Fibroblast of gingiva (primary cell): ENCODE results near the gene NOP9.

Experiments used
- DNase-seq: peaks from one replicate; pipeline ENCODE4 v3.0.0-alpha.2; 2011; ENCODE audit warnings: low read depth

NOP9 gene

DNA sequence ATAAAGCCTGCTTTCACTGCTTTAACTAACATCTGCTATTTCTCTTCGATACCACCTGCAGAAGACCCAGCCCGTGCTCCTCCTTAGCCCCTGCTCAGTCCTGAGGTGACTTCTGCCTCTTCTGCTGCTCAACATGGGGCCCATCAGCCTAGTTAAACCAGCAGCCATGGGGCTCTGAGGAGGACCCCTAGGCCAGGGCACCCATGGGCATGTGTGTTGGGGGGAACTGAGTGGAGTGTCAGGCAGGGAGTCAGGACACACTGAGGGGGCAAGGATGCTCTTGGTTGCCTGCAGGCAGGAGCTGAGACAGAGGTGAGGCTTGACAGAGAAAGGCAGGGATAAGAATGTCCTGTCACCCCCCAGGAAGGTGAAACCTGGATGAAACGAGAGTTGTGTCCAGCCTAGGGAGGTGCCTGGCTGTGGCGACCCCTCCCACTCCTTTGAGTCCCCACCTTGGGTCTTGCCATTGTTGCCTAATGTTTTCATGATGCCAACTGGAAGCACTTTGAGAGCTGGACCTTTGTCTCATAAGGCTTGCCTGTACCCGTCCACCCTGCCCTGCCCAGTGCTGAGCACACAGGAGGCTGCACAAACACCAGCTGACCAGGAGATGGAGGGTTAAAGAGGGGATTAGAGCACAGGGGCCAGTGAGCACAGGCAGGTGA, 15.7 kb upstream of the NOP9 start:
- DNase-seq = no peak

DNA sequence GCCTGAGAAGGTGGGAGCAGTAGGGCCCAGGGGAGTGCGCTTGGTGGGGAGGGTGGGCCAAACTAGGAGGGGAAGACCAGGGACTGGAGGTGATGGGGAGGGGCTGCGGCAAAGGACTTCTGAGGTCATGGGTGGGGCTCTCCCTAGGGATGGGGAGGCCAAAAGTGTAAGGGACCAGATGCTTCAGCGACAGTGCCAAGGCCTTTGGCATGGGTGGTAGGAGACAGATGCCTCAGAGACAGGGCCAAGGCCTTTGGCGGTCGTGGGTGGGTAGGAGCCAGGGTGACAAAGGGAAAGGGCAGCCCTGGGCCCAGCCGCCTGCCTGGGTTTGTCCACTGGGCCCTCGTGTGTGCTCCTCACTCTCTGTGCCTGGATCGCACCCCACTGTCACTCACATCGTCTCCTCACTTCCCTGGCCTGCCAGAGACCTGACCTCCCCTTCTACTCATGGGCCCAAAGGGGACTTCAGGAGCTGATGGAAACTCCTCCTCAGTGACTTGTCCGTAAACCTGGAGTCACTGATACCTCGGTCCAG, 15.1 kb upstream of the NOP9 start:
- no peak for DNase-seq

GRCh38 chr14:24285351-24285750, 14.3 kb upstream of the NOP9 start:
- no peak for DNase-seq

DNA sequence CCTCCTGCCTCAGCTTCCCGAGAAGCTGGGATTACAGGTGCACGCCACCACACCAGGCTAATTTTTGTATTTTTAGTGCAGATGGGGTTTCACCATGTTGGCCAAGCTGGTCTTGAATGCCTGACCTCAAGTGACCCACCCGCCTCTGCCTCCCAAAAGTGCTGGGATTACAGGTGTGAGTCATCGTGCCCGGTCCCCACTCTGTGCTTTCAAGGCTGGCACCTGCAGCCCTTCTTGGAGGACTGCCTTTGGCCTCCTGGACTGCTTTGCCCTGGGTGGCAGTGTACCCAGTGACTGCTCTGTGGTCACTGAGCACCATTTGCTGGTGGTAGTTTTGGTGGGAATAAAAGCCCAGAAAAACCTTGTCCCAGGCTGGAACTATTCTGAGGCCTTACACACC, 12.7 kb upstream of the NOP9 start:
- no peak for DNase-seq

DNA sequence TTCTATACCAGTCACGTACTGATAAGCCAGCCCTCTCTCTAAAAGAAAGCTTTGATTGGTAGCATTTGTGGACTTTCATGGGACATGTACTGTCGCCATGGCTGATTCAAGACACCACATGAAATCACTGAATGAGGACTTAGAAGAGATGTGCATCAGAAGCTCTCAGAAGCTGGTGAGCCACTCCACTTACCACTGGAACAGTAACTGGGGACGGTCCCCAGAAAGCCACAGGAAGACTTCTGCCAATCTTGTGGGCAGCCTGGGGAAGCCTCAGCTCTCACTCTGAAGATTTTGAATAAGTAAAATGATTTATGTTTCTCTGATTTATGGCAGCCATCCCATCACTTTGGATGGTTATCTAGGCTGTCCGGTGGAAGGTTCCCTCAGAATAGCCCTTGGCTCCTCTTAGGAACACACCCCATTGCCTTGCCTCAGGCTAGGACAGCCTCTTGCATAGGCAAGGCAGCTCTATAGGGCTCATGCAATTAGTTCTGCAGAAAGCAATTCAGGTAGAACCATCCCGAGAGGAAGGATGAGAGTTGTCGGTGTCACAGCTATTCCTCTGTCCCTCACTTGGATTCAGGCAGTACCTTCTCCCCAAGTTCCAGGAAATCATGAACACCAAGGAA, 9.9 kb upstream of the NOP9 start:
- no peak for DNase-seq

DNA sequence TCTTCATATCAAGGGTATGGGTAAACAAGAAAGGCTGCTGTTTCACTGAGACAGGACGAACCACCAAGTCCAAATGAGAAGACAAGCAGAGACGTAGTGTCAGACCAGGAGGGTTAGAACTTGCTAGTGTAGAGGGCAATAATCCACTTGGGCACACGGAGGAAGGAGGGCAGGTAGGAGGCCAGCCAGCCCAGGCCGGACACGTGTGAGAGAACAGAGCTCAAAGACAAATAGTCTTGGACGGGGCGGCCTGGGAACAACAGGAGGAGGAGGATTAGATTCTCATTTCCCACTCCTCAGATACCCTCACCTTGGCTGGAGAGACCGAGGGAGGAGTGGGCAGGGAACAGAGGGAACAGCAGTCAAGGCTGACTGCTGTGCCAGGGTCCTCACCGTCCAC, 8.9 kb upstream of the NOP9 start:
- no peak for DNase-seq

DNA sequence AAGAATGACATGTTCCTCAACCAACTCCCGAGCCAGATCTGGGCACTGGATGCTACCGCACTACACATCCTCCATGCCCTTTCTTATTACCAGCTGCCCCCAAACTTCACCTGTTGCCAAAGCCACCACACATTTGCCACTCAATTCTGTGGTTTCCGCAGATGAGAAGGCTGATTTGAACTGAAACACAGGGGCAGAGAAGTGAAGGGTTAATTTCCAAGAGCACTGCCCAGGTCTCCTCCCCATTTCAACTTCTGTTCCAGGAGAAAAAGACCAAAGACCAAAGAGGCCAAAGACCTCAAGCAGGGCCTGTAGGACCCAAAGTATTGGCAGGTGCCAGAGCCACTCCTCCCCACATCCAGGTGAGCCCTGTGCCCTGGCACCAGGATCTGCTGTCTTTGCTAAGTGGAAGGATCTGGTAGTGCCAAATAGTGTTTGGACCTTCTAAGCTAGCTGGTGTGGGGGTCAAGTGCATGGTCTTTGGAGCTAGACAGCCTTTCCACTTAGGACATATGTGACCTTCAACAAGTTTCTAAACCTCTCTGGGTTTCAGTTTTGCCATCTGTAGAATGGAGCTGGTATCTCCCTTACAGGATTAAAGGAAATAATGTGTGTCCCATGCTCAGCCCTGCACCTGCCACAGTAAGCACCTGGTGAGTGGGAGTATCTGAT, 8.1 kb upstream of the NOP9 start:
- no peak for DNase-seq

GRCh38 chr14:24292118-24292807, 7.4 kb upstream of the NOP9 start:
- DNase-seq = no peak

GRCh38 chr14:24293525-24293924, 6.1 kb upstream of the NOP9 start:
- DNase-seq = no peak

GRCh38 chr14:24296341-24297157, 3.1 kb upstream of the NOP9 start:
- DNase-seq = peak; percentile 81

- no peak for DNase-seq
Observed at GRCh38 chr14:24297190-24297964, 2.3 kb upstream of the NOP9 start.

GRCh38 chr14:24298892-24299254, 777 bp upstream of the NOP9 start:
- DNase-seq = peak; percentile 69

DNA sequence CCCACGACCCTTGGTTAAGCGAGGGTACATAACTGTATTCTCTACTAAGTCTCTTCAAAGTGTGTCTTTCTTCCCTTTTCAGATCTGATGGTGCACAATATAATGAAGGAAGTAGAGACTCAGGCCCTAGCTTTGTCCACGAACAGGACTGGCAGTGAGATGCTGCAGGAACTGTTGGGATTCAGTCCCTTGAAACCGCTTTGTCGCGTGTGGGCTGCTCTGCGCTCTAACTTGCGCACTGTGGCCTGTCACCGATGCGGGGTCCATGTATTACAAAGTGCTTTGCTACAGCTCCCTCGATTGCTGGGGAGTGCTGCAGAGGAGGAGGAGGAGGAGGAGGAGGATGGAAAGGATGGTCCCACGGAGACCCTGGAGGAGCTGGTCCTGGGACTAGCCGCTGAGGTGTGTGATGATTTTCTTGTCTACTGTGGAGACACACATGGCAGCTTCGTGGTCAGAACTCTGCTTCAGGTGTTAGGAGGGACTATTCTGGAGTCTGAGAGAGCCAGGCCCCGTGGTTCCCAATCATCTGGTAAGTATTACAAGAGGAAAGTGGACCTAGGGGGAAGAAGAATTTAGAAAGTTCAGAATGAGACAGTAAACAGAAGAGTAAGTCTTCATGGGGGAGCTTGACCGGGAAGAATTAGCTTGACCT, 803 bp downstream of the NOP9 start:
- no peak for DNase-seq

DNA sequence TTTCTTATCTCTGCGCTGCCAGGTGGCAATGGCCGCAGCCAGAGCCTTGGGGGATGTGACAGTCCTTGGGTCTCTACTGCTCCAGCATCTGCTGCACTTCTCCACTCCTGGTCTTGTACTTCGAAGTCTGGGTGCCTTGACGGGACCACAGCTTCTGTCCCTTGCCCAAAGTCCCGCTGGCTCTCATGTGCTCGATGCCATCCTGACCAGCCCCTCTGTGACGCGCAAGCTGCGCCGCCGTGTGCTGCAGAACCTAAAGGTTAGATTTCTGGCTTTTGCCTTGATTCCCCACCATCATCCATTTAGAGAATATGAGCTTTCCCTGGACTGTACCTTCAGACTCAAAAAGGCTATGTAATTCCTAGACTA, 4.4 kb downstream of the NOP9 start:
- DNase-seq = no peak

DNA sequence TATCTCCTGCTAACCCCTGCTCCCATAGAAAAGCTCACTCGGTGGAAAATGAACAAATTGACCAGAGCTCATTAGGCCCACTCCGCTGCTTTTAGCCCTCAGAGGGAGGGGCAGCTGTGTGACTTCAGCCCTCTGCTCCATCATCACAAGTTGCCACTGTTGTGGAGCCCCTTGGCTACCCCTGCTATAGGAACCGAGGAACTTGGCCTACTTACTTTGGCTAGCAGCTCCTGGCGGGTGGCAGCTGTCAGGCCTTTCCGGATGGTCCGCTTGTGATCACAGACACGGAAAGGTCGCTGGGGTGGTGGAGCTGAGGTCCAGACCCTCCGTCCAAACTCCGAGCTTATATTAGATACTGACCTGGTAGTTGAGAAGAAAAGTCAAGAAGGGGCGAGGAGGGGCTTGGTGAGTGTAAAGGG, 7.5 kb downstream of the NOP9 start:
- no peak for DNase-seq

GRCh38 chr14:24307575-24308341, 8.1 kb downstream of the NOP9 start, which contains the start of gene CIDEB:
Gene CIDEB, minus strand, starts transcription at chr14:24307977. Its CDS starts 119 bp downstream, at chr14:24307858.
- peak; percentile 34 for DNase-seq

GRCh38 chr14:24308342-24309124, 8.9 kb downstream of the NOP9 start:
- no peak for DNase-seq

DNA sequence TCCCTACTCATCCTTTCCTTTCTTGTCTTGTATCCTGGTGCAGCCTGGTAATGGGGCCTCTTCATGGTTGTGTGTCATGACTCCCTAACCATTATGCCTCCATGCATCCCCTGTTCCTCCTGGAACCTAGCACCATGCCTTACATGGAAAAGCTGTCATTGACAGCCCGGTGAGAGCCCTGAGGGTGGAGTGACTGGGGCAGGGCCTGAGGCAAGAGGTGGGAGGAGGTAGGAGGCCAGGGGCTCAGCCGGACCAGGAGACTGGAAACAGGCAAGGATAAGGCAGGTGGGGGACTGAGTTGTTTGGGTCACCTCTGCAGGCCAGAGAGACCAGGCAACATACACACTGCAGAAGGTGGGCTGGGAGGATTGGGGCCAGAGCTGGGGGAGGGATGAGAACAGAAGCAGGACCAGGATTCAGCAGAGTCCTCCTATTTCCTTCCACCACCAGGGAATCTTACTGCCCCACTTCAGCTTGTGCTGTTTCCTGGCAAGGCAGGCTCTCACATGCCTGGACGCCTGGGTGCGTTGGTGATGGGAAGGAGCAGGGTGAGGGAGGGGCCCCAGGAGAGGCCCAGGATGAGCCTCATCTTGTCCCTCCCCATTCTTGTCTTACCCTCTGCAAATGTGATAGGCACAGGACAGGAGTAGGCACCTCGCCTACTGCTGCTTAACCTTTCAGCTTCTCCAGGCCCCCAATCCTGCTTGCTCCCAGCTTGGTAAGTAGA, 10.1 kb downstream of the NOP9 start, which contains the start of gene LTB4R2:
TSS of gene LTB4R2 (plus strand) at position 603 of the 727 bp plus-strand sequence. CDS start 525 bp downstream, outside the sequence.
- no peak for DNase-seq
